B cell (primary cell): ENCODE results near the gene CAPN14. TPM values are rescaled to one million over a fixed set of nuclear protein-coding genes. Genes with fewer than 3 reads are reported as not detected.

Experiments used
- ATAC-seq: fragments of 200-7000 bp; cut with Tn5 transposase; one replicate; pipeline ENCODE4 v1.10.0; 2021; ENCODE audit warnings: low read depth, mild to moderate bottlenecking, moderate number of reproducible peaks, moderate library complexity
- CTCF ChIA-PET: fragments of 350-600 bp; sonication (Branson Sonifier 250); formaldehyde crosslinking; loops from one replicate; lab custom pipeline; 2021; ENCODE audit warnings: antibody characterized with exemption, inconsistent platforms; lab: Charles Lee
- POLR2A ChIA-PET: fragments of 350-600 bp; sonication (Branson Sonifier 250); formaldehyde crosslinking; loops from one replicate; lab custom pipeline; 2021; ENCODE audit warnings: antibody characterized with exemption; lab: Charles Lee
- DNase-seq: peaks from one replicate; pipeline ENCODE4 v3.0.0; 2013
- H2AFZ ChIP-seq: 2 replicates; pipeline ENCODE4 v1.6.1; 2012; ENCODE audit warnings: mild to moderate bottlenecking, low read depth, low read length; ENCODE audit not compliant: insufficient read depth, poor library complexity, severe bottlenecking
- H3K27ac ChIP-seq, 2 donors: 1 replicate in 1 of 2; 2 replicates in 1 of 2; pipeline ENCODE4 v1.5.1; 2012 to 2013; ENCODE audit warnings: low read length in 2 of 2, mild to moderate bottlenecking in 2 of 2, moderate library complexity in 1 of 2
- H3K27me3 ChIP-seq, 4 experiments: fragments of 200-600 bp in 1 of 4; sonication (generic) in 1 of 4; replicated peaks in 1 of 4; 1 replicate in 2 of 4; 2 replicates in 2 of 4; pipeline versions ENCODE4 v1.6.1 to v1.7.0; 2013 to 2016; ENCODE audit warnings: low read length in 3 of 4, mild to moderate bottlenecking in 2 of 4, mixed read lengths in 1 of 4, moderate library complexity in 1 of 4; ENCODE audit not compliant: insufficient read depth in 4 of 4, control insufficient read depth in 3 of 4; ENCODE audit errors: control extremely low read depth in 1 of 4
- H3K36me3 ChIP-seq, 2 experiments: replicated peaks in 1 of 2; 1 replicate in 1 of 2; 2 replicates in 1 of 2; pipeline versions ENCODE4 v1.6.1 to v1.7.1; 2013; ENCODE audit warnings: low read length in 1 of 2; ENCODE audit not compliant: insufficient read depth in 2 of 2, control insufficient read depth in 1 of 2; ENCODE audit errors: control extremely low read depth in 1 of 2, extremely low read depth in 1 of 2
- H3K4me1 ChIP-seq, 2 donors: fragments of 200-600 bp in 1 of 2; sonication (generic) in 1 of 2; 1 replicate in 1 of 2; 2 replicates in 1 of 2; pipeline versions ENCODE4 v1.5.1 to v1.6.1; 2013 to 2017; ENCODE audit warnings: low read length in 2 of 2; ENCODE audit not compliant: control insufficient read depth in 2 of 2, insufficient read depth in 2 of 2
- H3K4me2 ChIP-seq: replicated peaks from 2 replicates; pipeline ENCODE3; 2012; ENCODE audit warnings: mild to moderate bottlenecking, low read depth, low read length; ENCODE audit not compliant: poor library complexity, severe bottlenecking
- H3K4me3 ChIP-seq, 5 experiments: fragments of 200-600 bp in 1 of 5; sonication (generic) in 1 of 5; 1 replicate in 3 of 5; 2 replicates in 2 of 5; pipeline versions ENCODE4 v1.5.1 to v1.7.0; 2011 to 2016; ENCODE audit warnings: low read length in 4 of 5, mild to moderate bottlenecking in 4 of 5, low read depth in 2 of 5, control low read depth in 1 of 5, moderate library complexity in 1 of 5; ENCODE audit not compliant: insufficient read depth in 1 of 5; ENCODE audit errors: control extremely low read depth in 1 of 5, extremely low read depth in 1 of 5
- H3K79me2 ChIP-seq: fragments of 200-600 bp; sonication (generic); one replicate; pipeline ENCODE4 v1.6.0; 2016; ENCODE audit warnings: low read length; ENCODE audit not compliant: control insufficient read depth, insufficient read depth
- H3K9ac ChIP-seq: fragments of 200-600 bp; sonication (generic); 2 replicates; pipeline ENCODE4 v1.6.1; 2017; ENCODE audit warnings: mild to moderate bottlenecking, low read length, moderate library complexity
- H3K9me3 ChIP-seq, 3 donors: one replicate each; pipeline versions ENCODE4 v1.6.1 to v1.7.1; 2013; ENCODE audit warnings: low read length in 2 of 3; ENCODE audit not compliant: control insufficient read depth in 2 of 3, insufficient read depth in 1 of 3; ENCODE audit errors: control extremely low read depth in 1 of 3
- H4K20me1 ChIP-seq: 2 replicates; pipeline ENCODE4 v1.6.0; 2012; ENCODE audit warnings: mild to moderate bottlenecking, low read length; ENCODE audit not compliant: insufficient read depth, control insufficient read depth, poor library complexity, severe bottlenecking
- H3K27ac Mint-ChIP-seq: one replicate; pipeline ENCODE4 v1.8.0; 2021; ENCODE audit warnings: mixed read lengths
- H3K27me3 Mint-ChIP-seq: one replicate; pipeline ENCODE4 v1.8.0; 2021; ENCODE audit warnings: mixed read lengths
- H3K4me1 Mint-ChIP-seq: one replicate; pipeline ENCODE4 v1.8.0; 2021; ENCODE audit warnings: mixed read lengths
- H3K4me3 Mint-ChIP-seq: one replicate; pipeline ENCODE4 v1.8.0; 2021; ENCODE audit warnings: mixed read lengths
- H3K9me3 Mint-ChIP-seq: one replicate; pipeline ENCODE4 v1.8.0; 2022; ENCODE audit warnings: mixed read lengths; ENCODE audit not compliant: insufficient read depth
- EZH2 ChIP-seq: IDR thresholded peaks from 2 replicates; pipeline ENCODE4 v1.6.1; 2012; ENCODE audit warnings: borderline replicate concordance, low read depth, mild to moderate bottlenecking, moderate library complexity, low read length; ENCODE audit not compliant: insufficient read depth, poor library complexity, severe bottlenecking
- WGBS: methylation state at CpG from one replicate; pipeline ENCODE4 v1.1.5; 2013; ENCODE audit warnings: missing lambda C conversion rate; ENCODE audit not compliant: insufficient coverage; 5-methylcytosine and 5-hydroxymethylcytosine counted together
- intact Hi-C: fragments of 100-400 bp; cut with micrococcal nuclease; formaldehyde crosslinking; loops from one replicate; pipeline ENCODE4 v1.10.0; 2022
- polyA plus RNA-seq: library from polyadenylated mRNA; depleted of rRNA; stranded (reverse); fragments of >200 nt; gene quantifications from 2 replicates; pipeline ENCODE4 v1.2.3, GENCODE V29; 2012
- total RNA-seq, 2 donors: library from RNA; stranded (reverse); fragments of 120-200 nt in 1 of 2; gene quantifications; 1 replicate in 1 of 2; 2 replicates in 1 of 2; pipeline versions ENCODE4 v1.2.3 to v1.2.4, GENCODE V29; 2013 to 2022
- TF ChIP-seq, protein P1 (sequence below): fragments of 200-600 bp; IDR thresholded peaks from one replicate; pipeline ENCODE4 v1.8.0; 2022; ENCODE audit warnings: antibody characterized with exemption, mild to moderate bottlenecking

Gene CAPN14
- total and polyA plus RNA-seq, 2 donors (not counting 1 experiment from before 2014, with no cell fraction given) = 2.5 to 7.8 TPM

- Mint-ChIP-seq H3K9me3 (no peaks in the 10 kb centered on the region), H3K4me3 (no peak overlapping the region)
Measured at GRCh38 chr2:31127931-31128330, 89.4 kb downstream of the CAPN14 start.

DNA sequence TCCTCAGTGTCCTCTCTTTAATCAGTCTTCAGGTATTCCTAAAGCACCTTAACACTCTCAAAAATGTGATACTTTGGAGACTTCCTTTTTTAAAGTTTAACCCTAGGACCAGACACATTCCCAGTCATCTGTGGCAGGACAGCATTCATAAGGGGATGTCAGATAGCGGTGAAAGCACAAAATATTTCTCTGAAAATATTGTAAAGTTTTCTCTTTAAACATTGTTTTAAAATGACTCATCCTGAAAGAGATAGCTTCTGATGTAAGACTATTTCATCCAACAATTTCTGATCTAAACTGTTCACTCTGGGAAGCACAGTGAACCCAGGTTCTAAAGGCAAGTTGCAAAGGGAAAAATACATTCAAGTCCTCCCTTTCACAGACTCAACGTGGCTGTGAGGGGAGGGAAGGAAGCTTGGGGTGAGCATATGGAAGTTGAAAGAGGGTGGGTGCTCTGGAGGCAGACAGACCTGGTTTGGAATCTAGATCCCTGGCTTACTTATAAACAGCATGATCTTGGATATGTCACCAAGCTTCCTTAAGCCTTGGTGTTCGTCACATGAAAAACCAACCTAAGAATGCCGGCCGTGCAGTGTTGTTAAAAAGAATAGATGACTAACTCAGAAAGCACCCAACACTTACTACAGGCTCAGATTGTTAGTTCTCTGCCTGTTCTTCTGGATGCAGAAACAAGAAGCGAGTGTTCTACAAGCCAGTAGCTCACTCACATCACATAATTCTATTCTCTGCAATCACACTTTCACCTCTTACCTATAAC, 91.2 kb downstream of the CAPN14 start:
- Histone ChIP-seq H4K20me1 (no peaks in the 10 kb centered on the region), H3K36me3 (no peaks in the 10 kb centered on the region), H3K9me3 (no peaks in the 10 kb centered on the region), H3K27ac (no peak overlapping the region), H2AFZ (no peak overlapping the region), H3K4me3 (no peak overlapping the region), H3K4me2 (no peak overlapping the region), H3K4me1 (peaks cover 0 to 5% of the 10 kb centered on the region in 2 donors), H3K27me3 (no peaks in the 10 kb centered on the region), H3K9ac (no peak overlapping the region), H3K79me2 (no peaks in the 10 kb centered on the region)
- TF ChIP-seq EZH2 = no peak
- TF ChIP-seq, protein P1, sequence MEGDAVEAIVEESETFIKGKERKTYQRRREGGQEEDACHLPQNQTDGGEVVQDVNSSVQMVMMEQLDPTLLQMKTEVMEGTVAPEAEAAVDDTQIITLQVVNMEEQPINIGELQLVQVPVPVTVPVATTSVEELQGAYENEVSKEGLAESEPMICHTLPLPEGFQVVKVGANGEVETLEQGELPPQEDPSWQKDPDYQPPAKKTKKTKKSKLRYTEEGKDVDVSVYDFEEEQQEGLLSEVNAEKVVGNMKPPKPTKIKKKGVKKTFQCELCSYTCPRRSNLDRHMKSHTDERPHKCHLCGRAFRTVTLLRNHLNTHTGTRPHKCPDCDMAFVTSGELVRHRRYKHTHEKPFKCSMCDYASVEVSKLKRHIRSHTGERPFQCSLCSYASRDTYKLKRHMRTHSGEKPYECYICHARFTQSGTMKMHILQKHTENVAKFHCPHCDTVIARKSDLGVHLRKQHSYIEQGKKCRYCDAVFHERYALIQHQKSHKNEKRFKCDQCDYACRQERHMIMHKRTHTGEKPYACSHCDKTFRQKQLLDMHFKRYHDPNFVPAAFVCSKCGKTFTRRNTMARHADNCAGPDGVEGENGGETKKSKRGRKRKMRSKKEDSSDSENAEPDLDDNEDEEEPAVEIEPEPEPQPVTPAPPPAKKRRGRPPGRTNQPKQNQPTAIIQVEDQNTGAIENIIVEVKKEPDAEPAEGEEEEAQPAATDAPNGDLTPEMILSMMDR = no peak
- intact Hi-C loops = no loop called here
- ChIA-PET POLR2A (no interaction called here), CTCF (interaction anchor here (1.1 to 1.5 kb wide), 2 partner anchors 44 to 208 kb away, joined by 3 read pairs; no protein-coding TSS in a partner anchor)
- no peak for ATAC-seq
- 90% methylated on average over 3 of the region's 6 CpGs for WGBS
- no peak overlapping the region for H3K4me3 Mint-ChIP-seq
- no peaks in the 10 kb centered on the region for H3K9me3 Mint-ChIP-seq
- H3K4me1 Mint-ChIP-seq = no peaks in the 10 kb centered on the region
- no peak for DNase-seq
- H3K27ac Mint-ChIP-seq = no peak overlapping the region
- H3K27me3 Mint-ChIP-seq = no peaks in the 10 kb centered on the region

More at GRCh38 chr2:31127931-31128330, 89.4 kb downstream of the CAPN14 start:
- no peaks in the 10 kb centered on the region for H3K79me2 ChIP-seq
- H3K27ac ChIP-seq = no peak overlapping the region
- ChIA-PET CTCF (no interaction called here), POLR2A (no interaction called here)
- no peaks in the 10 kb centered on the region for H3K27me3 ChIP-seq
- 95% methylated on average over 3 of the region's 3 CpGs for WGBS
- H3K9ac ChIP-seq = no peak overlapping the region
- H3K36me3 ChIP-seq = no peaks in the 10 kb centered on the region
- H4K20me1 ChIP-seq = no peaks in the 10 kb centered on the region
- H3K9me3 ChIP-seq = no peaks in the 10 kb centered on the region
- no peak overlapping the region for H2AFZ ChIP-seq
- no peak for ATAC-seq
- Mint-ChIP-seq H3K27ac (no peak overlapping the region), H3K4me1 (no peaks in the 10 kb centered on the region), H3K27me3 (no peaks in the 10 kb centered on the region)
- intact Hi-C loops = no loop called here
- H3K4me1 ChIP-seq = peaks cover 0 to 5% of the 10 kb centered on the region in 2 donors
- H3K4me3 ChIP-seq = no peak overlapping the region
- no peak overlapping the region for H3K4me2 ChIP-seq
- no peak for TF ChIP-seq EZH2
- TF ChIP-seq, protein P1 = no peak
- DNase-seq = no peak
